ENCODE data around the gene CLMP.
"Not testable (repeated sequence)": the region's sequence is repeated elsewhere in the genome, so short reads cannot be mapped to it uniquely, and the experiment has no call there.

CLMP gene

DNA sequence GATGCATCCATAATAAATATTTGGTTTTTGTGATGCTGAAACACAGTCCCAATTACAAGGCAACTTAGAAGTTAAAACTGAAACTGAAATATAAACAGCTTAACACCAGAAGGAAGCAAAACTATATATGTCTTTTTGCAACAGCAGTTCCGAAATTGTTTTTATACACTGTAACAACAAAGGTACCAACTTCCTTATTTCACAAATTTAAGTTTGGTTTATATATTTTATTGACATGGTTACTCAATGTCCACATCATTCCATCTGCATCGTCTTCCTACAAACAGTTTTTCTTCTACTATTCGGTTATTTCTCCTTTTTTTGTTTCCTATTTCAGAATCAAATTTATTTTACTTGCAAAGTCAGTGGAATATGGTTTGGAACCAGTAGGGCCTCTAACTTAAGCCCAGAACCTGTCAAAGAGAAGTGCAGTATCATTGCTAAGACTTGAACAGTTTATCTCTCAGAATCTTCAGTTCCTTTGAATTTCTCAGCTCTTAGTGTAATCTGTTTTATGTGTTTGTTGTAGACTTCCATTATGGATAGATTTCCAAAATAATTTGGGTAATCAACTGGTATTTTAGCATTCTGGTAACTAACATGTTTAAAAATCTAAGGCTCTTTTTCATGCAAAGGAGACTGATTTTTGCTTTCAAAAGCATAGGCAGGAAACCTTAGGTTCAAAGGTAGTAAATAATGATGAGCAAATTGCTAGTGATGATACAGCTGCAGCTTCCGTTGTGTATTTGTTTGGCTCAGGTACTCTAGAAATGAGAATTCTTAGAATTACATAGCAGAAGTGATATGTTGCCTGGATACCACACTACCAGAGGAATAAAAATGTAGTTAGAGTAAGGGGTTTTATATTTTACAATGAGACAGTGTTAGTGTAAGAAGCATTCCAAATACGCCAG is 124.9 kb downstream of the CLMP start:
- Mint-ChIP-seq H3K36me3 (ENCODE audit: insufficient read depth) (peaks cover 9% of the 10 kb centered on the region), H3K9me3 (no peaks in the 10 kb centered on the region), H3K4me3 (peak overlapping the region; percentile 79), H3K27ac (ENCODE audit: low read depth) (peak overlapping the region; percentile 88), H3K27me3 (no peaks in the 10 kb centered on the region), H3K4me1 (peaks cover 44% of the 10 kb centered on the region)
- ATAC-seq (replicated peaks; ENCODE audit: extremely low read depth, poor library complexity, severe bottlenecking) (peak; percentile 75), DNase-seq (ENCODE audit: low spot score in 2 of 2) (no peak)

DNA sequence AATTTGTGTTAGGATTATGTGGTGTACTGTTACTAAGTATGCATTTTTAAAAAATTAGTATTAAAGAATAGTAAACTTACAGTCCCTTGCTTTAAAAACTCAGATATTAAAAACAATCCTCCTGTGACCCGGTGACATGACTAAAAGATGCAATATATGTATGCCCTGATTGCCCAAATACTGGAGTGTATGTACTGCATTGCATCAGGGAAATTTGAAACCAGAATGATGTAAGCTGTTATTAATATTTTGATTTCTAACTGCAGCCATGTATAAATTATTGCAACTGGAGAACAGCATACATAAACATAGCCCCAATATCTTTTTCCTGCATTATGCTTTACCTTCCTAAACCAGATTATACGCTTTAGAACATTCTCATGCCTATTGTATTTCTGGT is 129.4 kb downstream of the CLMP start:
- no peaks in the 10 kb centered on the region for H3K9me3 Mint-ChIP-seq
- peaks cover 57% of the 10 kb centered on the region for H3K4me1 Mint-ChIP-seq
- peaks cover 31% of the 10 kb centered on the region for H3K36me3 Mint-ChIP-seq (ENCODE audit: insufficient read depth)
- H3K4me3 Mint-ChIP-seq = peak overlapping the region; percentile 20
- no peak overlapping the region for H3K27ac Mint-ChIP-seq (ENCODE audit: low read depth)
- no peak for DNase-seq (ENCODE audit: low spot score in 2 of 2)
- H3K27me3 Mint-ChIP-seq = no peaks in the 10 kb centered on the region
- ATAC-seq (replicated peaks; ENCODE audit: extremely low read depth, poor library complexity, severe bottlenecking) = no peak

DNA sequence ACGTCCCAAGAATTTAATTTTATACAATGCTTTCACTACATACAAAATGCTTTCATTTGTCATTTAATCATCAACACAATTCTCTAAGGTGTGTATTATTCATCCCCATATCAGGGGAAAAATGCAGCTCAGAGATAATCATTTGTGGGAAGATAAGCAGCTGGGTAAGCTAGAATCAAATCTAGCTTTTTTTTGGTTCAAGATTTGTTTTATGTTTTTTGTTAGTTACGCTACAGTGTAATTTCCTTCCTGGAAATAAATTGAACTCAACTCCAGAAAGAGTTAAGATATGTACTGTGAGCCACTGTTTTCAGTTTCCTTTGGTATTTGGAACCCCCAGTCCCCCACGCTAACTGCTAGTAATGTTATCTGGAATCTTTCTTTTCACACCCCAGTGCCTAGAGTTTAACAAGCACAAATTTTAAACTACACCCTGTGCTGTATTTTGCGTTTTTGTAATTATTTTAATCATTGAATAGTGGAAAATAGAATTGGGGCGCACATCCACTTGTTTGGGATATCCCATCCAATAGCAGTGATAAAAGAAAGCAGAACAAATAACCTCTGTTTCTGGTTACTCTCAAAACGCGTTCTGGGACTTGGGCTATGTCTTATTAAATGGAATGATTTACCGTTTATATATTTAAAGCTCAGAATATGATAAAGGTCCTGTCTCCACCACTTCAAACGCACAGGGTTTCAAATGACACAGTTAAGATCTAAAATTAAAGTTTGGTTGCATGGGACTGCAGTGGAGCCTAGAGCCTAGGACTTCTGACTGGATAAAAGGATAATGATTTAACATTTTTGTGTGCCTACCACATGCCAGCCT is 131.0 kb downstream of the CLMP start:
- Mint-ChIP-seq H3K4me1 (peaks cover 62% of the 10 kb centered on the region), H3K4me3 (peak overlapping the region; percentile 99), H3K36me3 (ENCODE audit: insufficient read depth) (peaks cover 43% of the 10 kb centered on the region), H3K27me3 (no peaks in the 10 kb centered on the region), H3K9me3 (no peaks in the 10 kb centered on the region), H3K27ac (ENCODE audit: low read depth) (peak overlapping the region; percentile 98)
- ATAC-seq (replicated peaks; ENCODE audit: extremely low read depth, poor library complexity, severe bottlenecking) (no peak), DNase-seq (ENCODE audit: low spot score in 2 of 2) (no peak)

DNA sequence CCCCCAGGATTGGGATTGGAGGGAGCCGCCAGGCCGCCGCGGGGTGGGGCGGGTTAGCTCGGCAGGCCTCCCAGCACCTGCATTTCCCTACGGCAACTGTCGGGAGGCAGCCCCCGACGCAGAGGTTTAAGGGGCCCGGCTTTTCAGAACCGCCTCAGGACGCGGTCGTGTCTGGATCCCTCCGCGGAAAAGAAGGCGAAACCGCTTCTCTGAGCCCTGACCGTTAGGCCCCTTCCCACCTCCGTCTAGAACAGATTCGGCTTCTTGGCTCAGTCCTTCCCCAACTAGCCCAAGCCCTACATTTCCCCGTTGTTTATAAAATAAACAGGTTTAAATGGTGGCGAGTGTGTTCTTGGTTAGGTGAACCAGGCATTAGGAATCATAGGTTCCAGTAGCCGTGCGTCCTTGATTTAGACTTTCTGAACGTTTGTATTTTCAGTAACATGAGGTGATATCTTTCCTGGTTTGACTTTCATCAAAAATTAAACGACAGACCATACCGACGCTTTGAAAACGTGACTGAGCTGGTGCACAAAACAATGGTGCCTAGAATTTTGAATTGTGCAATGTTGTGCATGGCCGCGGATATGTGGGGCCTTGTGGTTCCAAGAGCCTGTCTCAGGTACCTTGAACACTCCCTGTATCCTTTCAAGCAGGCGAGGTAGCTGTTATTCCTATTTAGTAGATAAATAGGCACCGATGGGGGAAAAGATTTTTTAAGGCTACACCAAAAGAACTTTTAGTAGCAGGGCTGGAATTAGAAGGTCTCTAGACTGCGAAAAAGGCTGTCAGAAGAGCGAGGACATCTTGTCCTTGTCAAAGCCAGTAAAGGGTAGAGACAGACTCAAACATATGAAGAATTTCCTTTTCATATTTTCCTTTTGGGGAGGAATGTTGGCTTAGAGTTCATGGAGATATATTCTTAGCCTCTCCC is 131.9 kb downstream of the CLMP start:
- H3K36me3 Mint-ChIP-seq (ENCODE audit: insufficient read depth) = peaks cover 52% of the 10 kb centered on the region
- H3K27me3 Mint-ChIP-seq = no peaks in the 10 kb centered on the region
- H3K4me1 Mint-ChIP-seq = peaks cover 64% of the 10 kb centered on the region

DNA sequence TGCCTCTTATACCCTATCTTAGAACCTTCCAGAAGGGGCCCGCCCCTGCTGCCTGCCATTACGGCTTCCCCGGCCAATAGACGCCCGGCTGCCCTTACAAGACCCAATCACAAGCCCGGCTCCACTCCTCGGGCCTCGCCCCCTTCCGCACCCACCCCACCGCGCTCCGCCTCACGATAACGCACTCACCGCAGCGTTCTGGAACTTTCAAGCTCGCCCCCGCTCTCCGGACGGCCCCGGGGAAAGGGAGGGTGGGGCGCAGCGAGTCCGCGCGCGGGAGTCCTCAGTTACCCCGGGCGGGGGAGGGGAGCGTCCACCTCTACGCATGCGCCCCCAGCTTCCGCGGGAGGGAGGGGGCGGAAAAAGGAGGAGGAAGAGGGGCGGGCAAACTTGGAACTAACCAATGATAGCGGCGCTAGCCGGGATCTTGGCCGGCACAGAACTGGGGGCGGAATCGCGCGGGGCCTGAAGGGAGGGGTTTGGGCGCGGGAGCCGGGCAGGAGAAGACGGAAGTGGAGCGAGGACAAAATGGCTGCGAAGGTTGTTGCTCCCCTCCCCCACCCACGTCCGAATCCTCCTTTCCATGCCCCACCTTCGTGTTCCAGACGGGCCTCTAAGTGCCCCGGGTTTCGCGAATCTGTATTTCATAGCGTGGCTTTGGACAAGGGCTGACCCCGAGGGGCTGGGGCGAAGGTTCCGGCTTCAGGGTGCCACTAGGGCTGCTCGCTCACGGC is 132.7 kb downstream of the CLMP start:
- peak overlapping the region; percentile 98 for H3K27ac Mint-ChIP-seq (ENCODE audit: low read depth)
- H3K9me3 Mint-ChIP-seq = no peaks in the 10 kb centered on the region
- H3K4me1 Mint-ChIP-seq = peaks cover 72% of the 10 kb centered on the region
- peak overlapping the region; percentile 99 for H3K4me3 Mint-ChIP-seq
- H3K27me3 Mint-ChIP-seq = no peaks in the 10 kb centered on the region
- H3K36me3 Mint-ChIP-seq (ENCODE audit: insufficient read depth) = peaks cover 60% of the 10 kb centered on the region
- peak; percentile 89 for ATAC-seq (replicated peaks; ENCODE audit: extremely low read depth, poor library complexity, severe bottlenecking)
- DNase-seq (ENCODE audit: low spot score in 2 of 2) = peak; percentile 98 to 99

More for the DNA sequence above, 131.9 kb downstream of the CLMP start:
- H3K9me3 Mint-ChIP-seq = no peaks in the 10 kb centered on the region
- no peak for ATAC-seq (replicated peaks; ENCODE audit: extremely low read depth, poor library complexity, severe bottlenecking)
- peak in 1 of 2 donors; percentile 45 for DNase-seq (ENCODE audit: low spot score in 2 of 2)
- peak overlapping the region; percentile 99 for H3K4me3 Mint-ChIP-seq
- H3K27ac Mint-ChIP-seq (ENCODE audit: low read depth) = peak overlapping the region; percentile 98

DNA sequence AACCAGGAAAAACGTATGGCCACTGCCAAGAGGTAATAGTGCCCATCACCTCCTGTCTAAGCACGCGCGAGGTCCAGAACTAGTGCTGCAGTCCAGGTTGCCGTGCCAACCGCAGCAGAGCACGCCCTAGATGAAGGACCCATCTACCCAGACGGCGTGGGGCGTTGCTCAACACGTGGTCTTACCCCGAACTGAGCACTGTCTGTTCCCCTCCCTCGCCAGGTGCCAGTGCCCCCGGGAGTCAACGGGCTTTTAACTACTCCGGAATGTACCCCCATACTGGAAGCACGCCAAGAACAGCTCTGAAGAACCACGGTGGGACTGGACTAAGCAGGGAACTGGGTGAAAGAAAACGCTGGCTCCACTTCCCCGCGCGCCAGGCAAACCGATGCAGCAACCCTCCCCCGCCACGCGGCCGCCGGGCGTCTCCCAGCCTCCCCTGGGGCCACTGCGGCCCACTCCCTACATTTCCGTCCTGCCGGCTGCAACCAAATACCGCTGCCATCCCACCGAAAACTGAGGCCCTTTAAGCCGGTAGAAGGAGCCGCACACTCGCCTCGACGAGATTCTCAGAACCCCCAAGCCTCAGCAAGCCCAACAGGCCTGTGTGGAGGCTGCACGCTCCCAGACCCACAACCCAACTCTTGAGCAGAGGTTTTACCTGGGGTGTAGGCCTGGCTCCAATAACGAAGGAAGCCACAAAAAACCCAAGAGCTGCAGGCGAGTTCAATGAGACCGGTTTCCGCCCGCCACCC is 133.5 kb downstream of the CLMP start, which contains the start of gene HSPA8:
Gene HSPA8 (minus strand): TSS at position 734 of the 755 bp plus-strand sequence. CDS start 812 bp downstream, outside the sequence.
- peak within 1 kb of the TSS; percentile 99 for H3K4me3 Mint-ChIP-seq
- peak within 1 kb of the TSS; percentile 98 for H3K27ac Mint-ChIP-seq (ENCODE audit: low read depth)
- H3K36me3 Mint-ChIP-seq (ENCODE audit: insufficient read depth) = peaks cover 68% of the 10 kb centered on the region
- no peaks in the 10 kb centered on the region for H3K9me3 Mint-ChIP-seq
- H3K4me1 Mint-ChIP-seq = peaks cover 80% of the 10 kb centered on the region
- peak; percentile 16 for ATAC-seq (replicated peaks; ENCODE audit: extremely low read depth, poor library complexity, severe bottlenecking)
- no peaks in the 10 kb centered on the region for H3K27me3 Mint-ChIP-seq
- peak; percentile 27 to 40 for DNase-seq (ENCODE audit: low spot score in 2 of 2)

DNA sequence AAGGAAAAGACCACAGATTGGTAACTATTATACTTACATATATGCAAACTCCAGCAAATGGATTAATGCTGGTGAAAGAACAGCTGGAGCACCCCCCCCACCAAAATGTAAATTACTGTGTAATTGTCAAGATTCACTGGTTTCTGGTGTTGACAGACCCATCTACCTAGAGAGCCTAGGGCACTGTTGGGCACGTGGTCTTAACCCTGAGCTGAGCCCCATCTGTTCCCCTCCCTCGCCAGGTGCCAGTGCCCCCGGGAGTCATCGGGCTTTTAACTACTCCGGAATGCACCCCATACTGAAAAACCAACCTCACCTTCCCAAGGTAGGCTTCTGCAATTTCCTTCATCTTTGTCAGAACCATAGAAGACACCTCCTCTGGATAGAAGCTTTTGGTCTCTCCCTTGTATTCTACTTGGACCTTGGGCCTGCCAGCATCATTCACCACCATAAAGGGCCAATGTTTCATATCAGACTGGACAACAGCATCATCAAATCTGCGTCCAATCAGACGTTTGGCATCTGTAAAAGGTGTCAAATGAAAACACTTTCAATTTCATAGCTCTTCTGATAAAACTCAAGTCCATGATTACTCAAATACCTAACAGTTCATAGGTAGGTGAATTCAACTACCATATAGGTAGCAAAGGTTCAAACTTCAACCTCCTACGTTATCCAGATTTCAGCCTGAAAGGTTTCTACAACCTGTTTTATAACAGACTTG is 134.6 kb downstream of the CLMP start:
- no peaks in the 10 kb centered on the region for H3K9me3 Mint-ChIP-seq
- H3K4me3 Mint-ChIP-seq = peak overlapping the region; percentile 99
- H3K4me1 Mint-ChIP-seq = peaks cover 83% of the 10 kb centered on the region
- H3K27ac Mint-ChIP-seq (ENCODE audit: low read depth) = peak overlapping the region; percentile 98
- ATAC-seq (replicated peaks; ENCODE audit: extremely low read depth, poor library complexity, severe bottlenecking) = no peak
- H3K27me3 Mint-ChIP-seq = no peaks in the 10 kb centered on the region
- no peak for DNase-seq (ENCODE audit: low spot score in 2 of 2)
- H3K36me3 Mint-ChIP-seq (ENCODE audit: insufficient read depth) = peaks cover 76% of the 10 kb centered on the region

DNA sequence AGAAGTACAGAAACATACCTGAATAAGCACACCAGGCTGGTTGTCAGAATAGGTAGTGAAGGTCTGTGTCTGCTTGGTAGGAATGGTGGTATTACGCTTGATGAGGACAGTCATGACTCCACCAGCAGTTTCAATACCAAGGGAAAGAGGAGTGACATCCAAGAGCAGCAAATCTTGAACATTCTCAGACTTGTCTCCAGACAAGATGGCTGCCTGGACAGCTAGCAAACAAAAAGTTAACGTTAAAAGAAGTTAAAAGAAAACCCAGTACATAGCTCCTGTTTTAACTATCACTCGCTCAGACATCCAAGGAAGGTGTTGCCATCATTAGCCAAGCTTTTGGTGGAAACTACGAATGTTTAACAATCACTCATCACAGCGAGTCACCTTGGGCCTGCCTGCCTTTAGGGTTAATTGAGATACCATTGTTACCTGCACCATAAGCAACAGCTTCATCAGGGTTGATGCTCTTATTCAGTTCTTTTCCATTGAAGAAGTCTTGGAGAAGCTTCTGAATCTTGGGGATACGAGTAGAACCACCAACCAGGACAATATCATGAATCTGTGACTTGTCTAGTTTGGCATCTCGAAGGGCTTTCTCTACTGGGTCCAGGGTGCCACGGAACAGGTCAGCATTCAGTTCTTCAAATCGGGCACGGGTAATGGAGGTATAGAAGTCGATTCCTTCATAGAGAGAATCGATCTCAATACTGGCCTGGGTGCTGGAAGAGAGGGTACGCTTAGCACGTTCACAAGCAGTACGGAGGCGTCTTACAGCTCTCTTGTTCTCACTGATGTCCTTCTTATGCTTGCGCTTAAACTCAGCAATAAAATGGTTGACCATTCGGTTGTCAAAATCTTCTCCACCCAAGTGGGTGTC is 135.8 kb downstream of the CLMP start:
- H3K9me3 Mint-ChIP-seq; ATAC-seq (replicated peaks; ENCODE audit: extremely low read depth, poor library complexity, severe bottlenecking); DNase-seq (ENCODE audit: low spot score in 2 of 2); H3K27me3 Mint-ChIP-seq: not testable (repeated sequence)
- Mint-ChIP-seq H3K4me1 (peaks cover 89% of the 10 kb centered on the region), H3K4me3 (peak overlapping the region; percentile 99), H3K27ac (ENCODE audit: low read depth) (peak overlapping the region; percentile 98), H3K36me3 (ENCODE audit: insufficient read depth) (peaks cover 86% of the 10 kb centered on the region)

DNA sequence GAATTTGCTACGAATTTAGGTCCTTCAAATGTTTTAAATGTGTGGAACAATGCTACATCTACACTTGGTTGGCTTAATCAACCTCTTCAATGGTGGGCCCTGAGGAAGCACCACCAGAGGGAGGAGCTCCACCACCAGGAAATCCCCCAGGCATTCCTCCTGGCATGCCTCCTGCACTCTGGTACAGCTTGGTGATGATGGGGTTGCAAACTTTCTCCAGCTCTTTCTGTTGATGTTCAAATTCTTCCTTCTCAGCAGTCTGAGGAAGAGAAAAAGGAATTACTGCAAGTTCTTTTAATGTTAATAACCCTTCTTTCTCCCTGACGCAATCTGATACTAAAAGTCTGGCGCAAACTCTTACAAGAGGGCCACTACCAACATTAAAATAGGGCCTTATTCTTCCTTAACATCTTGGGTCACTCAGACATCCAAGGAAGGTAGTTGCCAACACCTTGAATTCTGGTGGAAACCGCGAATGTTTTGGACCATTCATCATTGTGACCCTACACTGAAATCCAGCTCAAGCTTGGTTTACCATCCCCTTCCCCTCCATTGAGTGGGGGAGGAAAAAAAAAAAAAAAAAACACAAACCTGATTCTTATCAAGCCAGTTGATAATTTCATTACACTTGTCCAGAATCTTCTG is 137.3 kb downstream of the CLMP start:
- DNase-seq (ENCODE audit: low spot score in 2 of 2) (no peak), ATAC-seq (replicated peaks; ENCODE audit: extremely low read depth, poor library complexity, severe bottlenecking) (no peak)
- H3K27ac Mint-ChIP-seq (ENCODE audit: low read depth) = peak overlapping the region; percentile 98
- peaks cover 80% of the 10 kb centered on the region for H3K4me1 Mint-ChIP-seq
- no peaks in the 10 kb centered on the region for H3K9me3 Mint-ChIP-seq
- H3K27me3 Mint-ChIP-seq = no peaks in the 10 kb centered on the region
- peak overlapping the region; percentile 99 for H3K4me3 Mint-ChIP-seq
- peaks cover 89% of the 10 kb centered on the region for H3K36me3 Mint-ChIP-seq (ENCODE audit: insufficient read depth)
